Activated naive CD8-positive, alpha-beta T cell treated with anti-CD3 and anti-CD28 coated beads, Interleukin-2, amount 50 U/mL, for 24 hours (primary cell): ENCODE data around the gene ATP6V0A1.
"Not testable (repeated sequence)": the region's sequence is repeated elsewhere in the genome, so short reads cannot be mapped to it uniquely, and the experiment has no call there.

ENCODE experiments used
- ATAC-seq: fragments of 150-1000 bp; cut with Tn5 transposase; one replicate; pipeline ENCODE4 v1.10.0; 2021
- DNase-seq: peaks from one replicate; pipeline ENCODE4 v3.0.0; 2021
- H3K27ac Mint-ChIP-seq: one replicate; pipeline ENCODE4 v1.8.0; 2021; ENCODE audit warnings: mild to moderate bottlenecking, mixed read lengths
- H3K27me3 Mint-ChIP-seq: one replicate; pipeline ENCODE4 v1.8.0; 2021; ENCODE audit warnings: mixed read lengths
- H3K36me3 Mint-ChIP-seq: one replicate; pipeline ENCODE4 v1.8.0; 2021; ENCODE audit warnings: low read depth, mixed read lengths
- H3K4me1 Mint-ChIP-seq: one replicate; pipeline ENCODE4 v1.8.0; 2021; ENCODE audit warnings: mixed read lengths
- H3K4me3 Mint-ChIP-seq: one replicate; pipeline ENCODE4 v1.8.0; 2021; ENCODE audit warnings: mild to moderate bottlenecking, moderate library complexity, mixed read lengths
- H3K9me3 Mint-ChIP-seq: one replicate; pipeline ENCODE4 v1.8.0; 2021; ENCODE audit warnings: mixed read lengths

ATP6V0A1 gene

DNA sequence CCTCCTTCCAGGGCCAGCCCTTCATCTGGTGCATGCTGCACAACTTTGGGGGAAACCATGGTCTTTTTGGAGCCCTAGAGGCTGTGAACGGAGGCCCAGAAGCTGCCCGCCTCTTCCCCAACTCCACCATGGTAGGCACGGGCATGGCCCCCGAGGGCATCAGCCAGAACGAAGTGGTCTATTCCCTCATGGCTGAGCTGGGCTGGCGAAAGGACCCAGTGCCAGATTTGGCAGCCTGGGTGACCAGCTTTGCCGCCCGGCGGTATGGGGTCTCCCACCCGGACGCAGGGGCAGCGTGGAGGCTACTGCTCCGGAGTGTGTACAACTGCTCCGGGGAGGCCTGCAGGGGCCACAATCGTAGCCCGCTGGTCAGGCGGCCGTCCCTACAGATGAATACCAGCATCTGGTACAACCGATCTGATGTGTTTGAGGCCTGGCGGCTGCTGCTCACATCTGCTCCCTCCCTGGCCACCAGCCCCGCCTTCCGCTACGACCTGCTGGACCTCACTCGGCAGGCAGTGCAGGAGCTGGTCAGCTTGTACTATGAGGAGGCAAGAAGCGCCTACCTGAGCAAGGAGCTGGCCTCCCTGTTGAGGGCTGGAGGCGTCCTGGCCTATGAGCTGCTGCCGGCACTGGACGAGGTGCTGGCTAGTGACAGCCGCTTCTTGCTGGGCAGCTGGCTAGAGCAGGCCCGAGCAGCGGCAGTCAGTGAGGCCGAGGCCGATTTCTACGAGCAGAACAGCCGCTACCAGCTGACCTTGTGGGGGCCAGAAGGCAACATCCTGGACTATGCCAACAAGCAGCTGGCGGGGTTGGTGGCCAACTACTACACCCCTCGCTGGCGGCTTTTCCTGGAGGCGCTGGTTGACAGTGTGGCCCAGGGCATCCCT, 84.8 kb downstream of the ATP6V0A1 start:
- Mint-ChIP-seq H3K4me3 (no peak overlapping the region), H3K27me3 (no peaks in the 10 kb centered on the region), H3K36me3 (peaks cover 9% of the 10 kb centered on the region), H3K9me3 (no peaks in the 10 kb centered on the region), H3K4me1 (peaks cover 22% of the 10 kb centered on the region), H3K27ac (no peak overlapping the region)
- DNase-seq (no peak), ATAC-seq (no peak)

DNA sequence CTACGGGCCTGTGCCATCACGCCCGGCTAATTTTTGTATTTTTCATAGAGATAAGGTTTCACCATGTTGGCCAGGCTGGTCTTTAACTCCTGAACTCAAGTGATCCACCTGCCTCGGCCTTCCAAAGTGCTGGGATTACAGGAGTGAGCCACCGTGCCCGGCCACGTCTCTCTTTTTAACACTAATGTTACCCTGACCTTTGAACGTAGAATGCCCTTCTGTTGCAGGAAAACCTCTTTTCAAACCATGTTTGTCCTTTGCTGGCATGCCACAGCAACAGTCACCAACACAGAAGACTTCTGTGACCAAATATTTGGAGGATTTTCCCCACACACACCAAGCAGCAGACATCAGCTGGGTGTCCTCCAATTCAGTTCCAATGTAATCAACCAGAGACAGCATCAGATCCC, 86.2 kb downstream of the ATP6V0A1 start:
- Mint-ChIP-seq H3K9me3 (no peaks in the 10 kb centered on the region), H3K27me3 (no peaks in the 10 kb centered on the region), H3K36me3 (peaks cover 3% of the 10 kb centered on the region), H3K27ac (no peak overlapping the region), H3K4me1 (peaks cover 28% of the 10 kb centered on the region), H3K4me3 (no peak overlapping the region)
- DNase-seq (no peak), ATAC-seq (no peak)

DNA sequence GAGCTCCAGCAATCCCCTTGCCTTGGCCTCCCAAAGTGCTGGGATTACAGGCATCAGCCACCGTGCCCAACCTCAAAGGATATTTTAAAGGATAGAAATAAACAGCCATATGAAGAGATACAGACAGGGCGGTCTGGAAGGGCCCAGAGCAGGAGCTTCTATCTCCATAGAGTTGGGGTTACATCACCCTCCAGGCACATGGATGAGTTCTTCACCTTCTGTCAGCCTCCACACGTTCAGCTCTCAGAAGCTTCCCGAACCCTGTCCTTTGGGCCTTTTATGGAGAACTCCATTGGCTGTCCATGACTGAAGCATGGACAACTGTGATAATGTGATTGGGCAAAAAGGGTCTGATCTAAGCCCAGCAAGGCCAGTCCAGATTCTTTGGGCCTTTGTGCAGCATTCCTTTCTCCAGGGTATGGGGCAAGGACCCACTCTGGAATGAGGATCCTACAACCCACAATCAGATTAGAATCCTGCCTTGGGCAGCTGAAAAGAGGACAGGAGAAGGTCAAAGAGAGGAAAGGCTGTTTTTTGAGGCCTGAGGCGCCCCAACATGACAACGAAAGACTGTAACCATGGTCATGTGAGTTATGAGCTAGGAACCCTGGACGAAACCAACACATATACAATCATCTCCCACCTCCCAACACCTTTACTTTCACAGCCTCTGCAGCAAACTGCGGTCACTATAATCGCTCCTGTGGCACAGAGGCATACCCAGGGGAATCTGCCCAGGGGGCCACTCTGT, 87.3 kb downstream of the ATP6V0A1 start:
- not testable (repeated sequence) for H3K36me3 Mint-ChIP-seq, DNase-seq, ATAC-seq, H3K4me3 Mint-ChIP-seq, H3K9me3 Mint-ChIP-seq, H3K27ac Mint-ChIP-seq, H3K27me3 Mint-ChIP-seq
- peaks cover 19% of the 10 kb centered on the region for H3K4me1 Mint-ChIP-seq

DNA sequence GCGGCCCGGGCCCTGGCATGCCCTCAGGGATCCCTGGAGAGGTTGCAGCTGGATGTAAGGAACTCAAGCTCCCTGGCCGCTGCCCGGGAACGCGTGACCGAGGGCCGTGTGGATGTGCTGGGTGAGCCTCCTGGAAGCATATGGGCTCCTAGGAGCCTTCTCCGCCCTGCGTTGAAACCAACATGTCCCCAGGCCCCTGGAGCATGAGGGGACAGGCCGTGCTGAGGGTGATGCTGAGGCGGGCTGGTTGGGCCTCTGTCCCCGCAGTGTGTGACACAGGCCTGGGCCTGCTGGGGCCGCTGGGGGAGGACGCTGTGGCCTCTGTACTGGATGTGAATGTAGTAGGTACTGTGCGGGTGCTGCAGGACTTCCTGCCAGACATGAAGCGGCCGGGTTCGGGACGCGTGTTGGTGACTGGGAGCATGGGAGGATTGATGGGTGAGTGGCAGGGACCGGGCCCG, 88.4 kb downstream of the ATP6V0A1 start:
- ATAC-seq (no peak), DNase-seq (no peak)
- Mint-ChIP-seq H3K27ac (no peak overlapping the region), H3K27me3 (no peaks in the 10 kb centered on the region), H3K36me3 (peaks cover 1% of the 10 kb centered on the region), H3K4me3 (no peak overlapping the region), H3K9me3 (no peaks in the 10 kb centered on the region), H3K4me1 (peaks cover 11% of the 10 kb centered on the region)

DNA sequence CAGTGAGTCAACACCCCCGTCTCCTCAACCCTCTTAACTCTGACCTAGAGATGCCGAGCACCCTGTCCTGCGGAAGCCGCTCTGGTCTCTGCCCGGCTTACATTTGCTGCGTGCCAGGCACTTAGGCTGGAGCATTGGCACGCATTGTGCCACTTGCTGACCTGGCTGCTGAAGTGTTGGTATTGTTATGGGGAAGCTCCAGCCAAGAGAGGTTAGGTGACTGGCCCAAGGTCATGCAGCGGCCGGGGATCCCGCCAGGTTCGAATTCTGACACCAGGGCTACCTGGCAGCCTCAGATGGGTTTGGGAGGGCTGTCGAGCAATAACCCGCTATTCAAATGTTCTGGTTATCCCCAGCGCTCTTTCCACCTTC, 89.0 kb downstream of the ATP6V0A1 start:
- no peak overlapping the region for H3K4me3 Mint-ChIP-seq
- H3K4me1 Mint-ChIP-seq: peaks cover 13% of the 10 kb centered on the region

DNA sequence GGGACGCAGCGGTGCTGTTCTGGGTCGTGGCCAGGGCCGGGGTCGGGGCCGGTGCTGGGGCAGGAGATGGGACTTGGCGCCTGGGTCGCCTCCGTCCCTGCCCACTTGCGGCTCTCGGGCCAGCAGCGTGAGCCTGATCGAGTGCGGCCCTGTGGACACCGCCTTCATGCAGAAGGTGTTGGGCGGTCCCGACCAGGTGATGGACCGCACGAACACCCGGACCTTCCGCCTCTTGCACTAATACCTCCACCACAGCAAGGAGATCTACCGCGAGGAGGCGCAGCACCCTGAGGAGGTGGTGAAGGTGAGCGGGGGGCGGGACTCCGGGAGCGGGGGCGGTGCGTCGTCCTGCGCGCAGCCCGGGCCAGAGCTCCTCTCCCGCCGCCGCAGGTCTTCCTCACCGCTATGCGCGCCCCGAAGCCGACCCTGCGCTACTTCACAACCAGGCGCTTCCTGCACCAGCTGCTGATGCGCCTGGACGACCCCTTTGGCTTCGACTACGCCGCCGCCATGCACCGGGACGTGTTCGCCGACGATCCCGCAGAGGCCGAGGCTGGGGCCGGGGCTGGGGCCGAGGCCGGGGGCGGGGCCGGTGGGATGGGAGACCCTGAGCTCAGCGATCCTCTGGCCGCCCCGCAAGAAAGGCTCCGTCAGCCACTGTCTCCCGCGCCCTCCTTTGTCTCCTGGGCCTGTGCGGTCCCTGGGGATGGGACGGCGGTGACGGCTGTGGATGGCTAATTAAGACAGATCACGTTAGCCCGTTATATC, 89.6 kb downstream of the ATP6V0A1 start:
- H3K27me3 Mint-ChIP-seq: no peaks in the 10 kb centered on the region
- DNase-seq: peak; percentile 84
- no peak overlapping the region for H3K27ac Mint-ChIP-seq
- ATAC-seq: peak; percentile 69
- H3K4me1 Mint-ChIP-seq: peaks cover 14% of the 10 kb centered on the region
- no peaks in the 10 kb centered on the region for H3K36me3 Mint-ChIP-seq
- H3K4me3 Mint-ChIP-seq: peak overlapping the region; percentile 36
- H3K9me3 Mint-ChIP-seq: no peaks in the 10 kb centered on the region

More for the DNA sequence above, 89.0 kb downstream of the ATP6V0A1 start:
- Mint-ChIP-seq H3K36me3 (peaks cover 1% of the 10 kb centered on the region), H3K27me3 (no peaks in the 10 kb centered on the region), H3K27ac (no peak overlapping the region), H3K9me3 (no peaks in the 10 kb centered on the region)
- no peak for DNase-seq
- ATAC-seq: no peak

DNA sequence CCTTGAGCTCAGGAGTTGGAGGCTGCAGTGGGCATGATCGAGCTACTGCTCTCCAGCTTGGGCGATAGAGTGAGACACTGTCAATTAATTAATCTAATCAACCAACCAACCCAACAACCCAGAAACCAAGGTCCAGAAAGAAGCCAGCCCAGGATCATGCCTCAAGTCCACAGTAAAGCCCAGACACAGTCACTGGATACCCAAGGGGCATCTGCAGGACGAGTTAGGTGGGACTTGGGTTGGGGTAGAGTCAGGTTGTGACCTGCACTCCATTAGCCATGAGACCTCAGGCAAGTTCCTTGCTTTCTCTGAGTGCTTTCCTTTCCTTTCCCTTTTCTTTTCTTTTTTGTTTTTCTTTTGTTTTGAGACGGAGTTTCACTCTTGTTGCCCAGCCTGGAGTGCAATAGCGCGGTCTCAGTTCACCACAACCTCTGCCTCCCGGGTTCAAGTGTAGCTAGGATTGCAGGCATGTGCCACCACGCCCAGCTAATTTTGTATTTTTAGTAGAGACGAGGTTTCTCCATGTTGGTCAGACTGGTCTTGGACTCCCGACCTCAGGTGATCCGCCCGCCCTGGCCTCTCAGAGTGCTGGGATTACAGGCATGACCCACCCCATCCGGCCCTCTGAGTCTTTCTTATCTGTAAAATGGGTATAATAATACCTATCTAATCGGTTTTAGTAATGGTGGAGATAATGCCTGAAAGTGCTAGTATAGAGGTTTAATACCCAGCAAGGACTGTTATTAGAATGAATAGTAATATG, 90.5 kb downstream of the ATP6V0A1 start:
- peaks cover 21% of the 10 kb centered on the region for H3K4me1 Mint-ChIP-seq
- no peak overlapping the region for H3K27ac Mint-ChIP-seq
- H3K4me3 Mint-ChIP-seq: peak overlapping the region; percentile 36
- H3K36me3 Mint-ChIP-seq: no peaks in the 10 kb centered on the region
- ATAC-seq (no peak), DNase-seq (no peak)
- no peaks in the 10 kb centered on the region for H3K9me3 Mint-ChIP-seq
- H3K27me3 Mint-ChIP-seq: no peaks in the 10 kb centered on the region

DNA sequence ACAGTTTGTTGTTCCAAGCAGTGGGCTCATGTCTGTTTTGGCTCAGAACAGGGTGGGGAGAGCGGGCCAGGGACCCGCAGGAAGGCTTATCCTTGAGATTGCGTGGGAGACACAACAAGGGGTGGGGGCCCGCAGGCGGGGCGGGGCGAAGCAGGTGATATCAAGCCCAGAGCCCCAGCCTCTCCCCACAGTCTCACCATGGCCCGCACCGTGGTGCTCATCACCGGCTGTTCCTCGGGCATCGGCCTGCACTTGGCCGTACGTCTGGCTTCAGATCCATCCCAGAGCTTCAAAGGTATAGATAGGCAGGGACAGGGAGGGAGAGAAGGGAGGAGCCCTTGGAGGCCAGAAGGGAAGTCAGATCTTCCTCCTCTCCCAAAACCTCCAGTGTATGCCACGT, 94.1 kb downstream of the ATP6V0A1 start, which contains the start of gene HSD17B1:
HSD17B1 (plus strand) TSS at position 188 of the 400 bp plus-strand sequence; CDS start at position 199, 11 bp downstream.
- not testable (repeated sequence) for DNase-seq, H3K9me3 Mint-ChIP-seq, H3K36me3 Mint-ChIP-seq, ATAC-seq, H3K27me3 Mint-ChIP-seq
- peak within 1 kb of the TSS; percentile 86 for H3K27ac Mint-ChIP-seq
- peaks cover 30% of the 10 kb centered on the region for H3K4me1 Mint-ChIP-seq
- H3K4me3 Mint-ChIP-seq: peak within 1 kb of the TSS; percentile 86

DNA sequence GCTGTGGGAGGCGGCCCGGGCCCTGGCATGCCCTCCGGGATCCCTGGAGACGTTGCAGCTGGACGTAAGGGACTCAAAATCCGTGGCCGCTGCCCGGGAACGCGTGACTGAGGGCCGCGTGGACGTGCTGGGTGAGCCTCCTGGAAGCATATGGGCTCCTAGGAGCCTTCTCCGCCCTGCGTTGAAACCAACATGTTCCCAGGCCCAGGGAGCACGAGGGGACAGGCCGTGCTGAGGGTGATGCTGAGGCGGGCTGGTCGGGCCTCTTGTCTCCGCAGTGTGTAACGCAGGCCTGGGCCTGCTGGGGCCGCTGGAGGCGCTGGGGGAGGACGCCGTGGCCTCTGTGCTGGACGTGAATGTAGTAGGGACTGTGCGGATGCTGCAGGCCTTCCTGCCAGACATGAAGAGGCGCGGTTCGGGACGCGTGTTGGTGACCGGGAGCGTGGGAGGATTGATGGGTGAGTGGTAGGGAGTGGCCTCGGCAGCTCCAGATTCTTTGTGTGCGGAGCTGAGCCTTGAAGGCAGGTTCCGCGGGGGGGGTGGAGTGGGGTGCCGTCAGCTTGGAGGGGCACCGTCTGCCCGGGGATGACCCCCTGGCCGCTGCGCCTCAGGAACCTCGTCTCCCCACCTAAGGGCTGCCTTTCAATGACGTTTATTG, 94.6 kb downstream of the ATP6V0A1 start:
- no peaks in the 10 kb centered on the region for H3K27me3 Mint-ChIP-seq
- peak overlapping the region; percentile 86 for H3K4me3 Mint-ChIP-seq
- DNase-seq (no peak), ATAC-seq (no peak)
- H3K27ac Mint-ChIP-seq: peak overlapping the region; percentile 86
- peaks cover 30% of the 10 kb centered on the region for H3K4me1 Mint-ChIP-seq
- no peaks in the 10 kb centered on the region for H3K9me3 Mint-ChIP-seq
- H3K36me3 Mint-ChIP-seq: no peaks in the 10 kb centered on the region

DNA sequence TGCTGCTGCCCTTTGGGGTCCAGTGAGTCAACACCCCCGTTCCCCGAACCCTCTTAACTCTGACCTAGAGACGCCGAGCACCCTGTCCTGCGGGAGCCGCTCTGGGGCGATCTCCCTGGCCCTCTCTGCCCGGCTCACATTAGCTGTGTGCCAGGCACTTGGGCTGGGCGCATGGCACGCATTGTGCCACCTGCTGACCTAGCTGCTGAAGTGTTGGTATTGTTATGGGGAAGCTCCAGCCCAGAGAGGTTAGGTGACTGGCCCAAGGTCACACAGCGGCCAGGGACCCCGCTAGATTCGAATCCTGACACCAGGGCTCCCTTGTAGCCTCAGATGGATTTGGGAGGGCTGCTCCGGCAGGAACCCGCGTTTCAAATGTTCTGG, 95.2 kb downstream of the ATP6V0A1 start:
- no peaks in the 10 kb centered on the region for H3K27me3 Mint-ChIP-seq
- DNase-seq: no peak
- H3K9me3 Mint-ChIP-seq: no peaks in the 10 kb centered on the region
- H3K36me3 Mint-ChIP-seq: no peaks in the 10 kb centered on the region
- peak overlapping the region; percentile 86 for H3K27ac Mint-ChIP-seq
- ATAC-seq: peak; percentile 13
- H3K4me3 Mint-ChIP-seq: peak overlapping the region; percentile 86
- peaks cover 28% of the 10 kb centered on the region for H3K4me1 Mint-ChIP-seq

DNA sequence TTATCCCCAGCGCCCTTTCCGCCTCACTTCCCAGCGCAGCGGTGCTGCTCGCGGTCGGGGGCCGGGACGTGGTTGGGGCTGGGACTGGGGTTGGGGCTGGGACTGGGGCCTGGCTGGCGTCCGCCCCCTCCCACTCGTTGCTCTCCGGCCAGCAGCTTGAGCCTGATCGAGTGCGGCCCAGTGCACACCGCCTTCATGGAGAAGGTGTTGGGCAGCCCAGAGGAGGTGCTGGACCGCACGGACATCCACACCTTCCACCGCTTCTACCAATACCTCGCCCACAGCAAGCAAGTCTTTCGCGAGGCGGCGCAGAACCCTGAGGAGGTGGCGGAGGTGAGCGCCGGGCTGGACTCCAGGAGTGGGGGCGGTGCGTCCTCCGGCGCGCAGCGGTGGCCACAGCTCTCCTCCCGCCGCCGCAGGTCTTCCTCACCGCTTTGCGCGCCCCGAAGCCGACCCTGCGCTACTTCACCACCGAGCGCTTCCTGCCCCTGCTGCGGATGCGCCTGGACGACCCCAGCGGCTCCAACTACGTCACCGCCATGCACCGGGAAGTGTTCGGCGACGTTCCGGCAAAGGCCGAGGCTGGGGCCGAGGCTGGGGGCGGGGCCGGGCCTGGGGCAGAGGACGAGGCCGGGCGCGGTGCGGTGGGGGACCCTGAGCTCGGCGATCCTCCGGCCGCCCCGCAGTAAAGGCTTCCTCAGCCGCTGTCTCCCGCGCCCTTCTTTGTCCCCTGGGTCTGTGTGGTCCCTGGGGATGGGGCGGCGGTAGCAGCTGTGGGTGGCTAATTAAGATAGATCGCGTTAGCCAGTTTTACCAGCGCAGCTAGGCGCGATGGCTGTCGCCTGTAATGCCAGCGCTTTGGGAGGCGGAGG, 95.8 kb downstream of the ATP6V0A1 start:
- H3K9me3 Mint-ChIP-seq: no peaks in the 10 kb centered on the region
- no peaks in the 10 kb centered on the region for H3K27me3 Mint-ChIP-seq
- DNase-seq (peak; percentile 88), ATAC-seq (peak; percentile 91)
- peak overlapping the region; percentile 86 for H3K4me3 Mint-ChIP-seq
- peak overlapping the region; percentile 86 for H3K27ac Mint-ChIP-seq
- H3K36me3 Mint-ChIP-seq: no peaks in the 10 kb centered on the region
- H3K4me1 Mint-ChIP-seq: peaks cover 22% of the 10 kb centered on the region

DNA sequence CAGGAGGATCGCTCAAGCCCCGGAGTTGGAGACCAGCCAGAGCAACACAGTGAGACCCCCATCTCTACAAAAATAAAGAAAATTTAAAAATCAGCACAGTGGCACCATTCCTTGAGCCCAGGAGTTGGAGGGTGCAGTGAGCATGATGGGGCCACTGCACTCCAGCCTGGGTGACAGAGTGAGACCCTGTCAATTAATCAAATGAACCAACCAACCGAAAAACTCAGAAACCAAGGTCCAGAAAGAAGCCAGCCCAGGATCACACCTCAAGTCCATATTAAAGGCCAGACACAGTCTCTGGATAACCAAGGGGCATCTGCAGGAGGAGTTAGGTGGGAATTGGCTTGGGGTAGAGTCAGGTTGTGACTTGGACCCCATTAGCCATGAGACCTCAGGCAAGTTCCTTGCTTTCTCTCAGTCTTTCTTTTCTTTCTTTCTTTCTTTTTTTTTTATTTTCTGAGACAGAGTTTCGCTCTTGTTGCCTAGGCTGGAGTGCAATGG, 96.5 kb downstream of the ATP6V0A1 start:
- ATAC-seq (no peak), DNase-seq (no peak)
- no peaks in the 10 kb centered on the region for H3K9me3 Mint-ChIP-seq
- H3K27ac Mint-ChIP-seq: peak overlapping the region; percentile 86
- peaks cover 22% of the 10 kb centered on the region for H3K4me1 Mint-ChIP-seq
- H3K4me3 Mint-ChIP-seq: peak overlapping the region; percentile 86
- H3K36me3 Mint-ChIP-seq: no peaks in the 10 kb centered on the region
- no peaks in the 10 kb centered on the region for H3K27me3 Mint-ChIP-seq
